GM21381 (cell line): ENCODE measurements around the gene SCD.
A peak's percentile ranks its signal among the peaks of the same experiment; 100 is the strongest.

Source experiments
- ATAC-seq: cut with Tn5 transposase; IDR thresholded peaks from one replicate; pipeline ENCODE4 v1.9.1; 2021; ENCODE audit warnings: mild to moderate bottlenecking, moderate library complexity; ENCODE audit not compliant: unreplicated experiment

The SCD gene

DNA sequence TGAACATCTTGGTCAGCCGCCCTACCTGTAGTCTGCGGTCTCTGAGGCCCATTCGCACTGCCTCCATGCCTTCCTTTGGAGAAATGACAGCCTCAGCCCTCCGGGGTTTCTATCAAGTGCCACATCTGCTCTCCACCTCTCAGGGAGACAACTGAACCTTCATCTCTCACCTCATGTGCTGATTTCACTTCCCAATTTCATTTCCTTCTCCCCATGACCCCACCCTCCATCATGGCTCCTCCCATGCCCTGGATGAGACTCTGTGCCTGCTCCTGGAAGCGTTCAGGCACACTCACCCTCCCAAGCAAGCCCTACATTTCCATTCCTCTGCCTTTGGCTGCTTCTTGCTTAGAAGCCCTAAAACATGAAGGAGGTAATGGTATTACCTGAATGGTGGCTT lies 7.8 kb upstream of the SCD start:
- ATAC-seq, result peak; percentile 63

DNA sequence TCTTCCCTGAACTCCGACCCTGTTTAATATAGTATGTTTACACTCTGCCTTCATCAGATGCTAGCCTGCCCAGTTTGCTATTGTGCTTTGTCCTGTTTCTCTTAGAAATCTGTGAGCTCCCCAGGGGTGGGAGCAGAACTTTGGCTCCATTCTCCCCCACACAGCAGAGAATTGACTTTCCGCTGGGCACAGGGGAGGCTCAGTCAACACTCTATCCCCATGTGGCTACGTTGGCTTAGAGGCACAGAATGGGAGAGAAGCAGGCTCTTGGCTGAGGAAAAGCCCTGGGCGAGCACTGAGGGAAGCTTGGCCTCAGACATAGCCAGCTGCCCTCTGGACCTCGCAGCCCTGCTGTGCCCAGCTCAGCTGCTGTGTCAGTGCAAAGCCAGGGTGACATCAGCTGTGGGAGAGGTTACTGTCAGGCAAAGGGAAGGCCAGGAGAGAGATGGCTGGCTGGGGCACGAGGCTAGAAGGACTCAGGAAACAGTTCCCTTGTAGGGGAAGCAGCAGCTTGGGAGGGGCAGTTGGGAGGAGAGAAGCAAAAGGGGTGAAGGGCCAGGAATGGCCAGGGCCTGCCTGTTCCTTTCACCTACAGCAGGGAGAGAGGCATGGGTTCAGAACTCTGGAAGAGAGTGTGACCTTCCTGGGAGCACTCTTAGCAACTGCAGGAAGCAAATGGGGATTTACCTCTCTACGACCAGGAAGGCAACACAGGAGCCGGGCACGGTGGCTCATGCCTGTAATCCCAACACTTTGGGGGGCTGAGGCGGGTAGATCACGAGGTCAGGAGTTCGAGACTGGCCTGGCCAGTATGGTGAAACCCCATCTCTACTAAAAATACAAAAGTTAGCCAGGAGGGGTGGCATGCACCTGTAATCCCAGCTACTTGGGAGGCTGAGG lies 5.8 kb upstream of the SCD start:
- no peak for ATAC-seq

DNA sequence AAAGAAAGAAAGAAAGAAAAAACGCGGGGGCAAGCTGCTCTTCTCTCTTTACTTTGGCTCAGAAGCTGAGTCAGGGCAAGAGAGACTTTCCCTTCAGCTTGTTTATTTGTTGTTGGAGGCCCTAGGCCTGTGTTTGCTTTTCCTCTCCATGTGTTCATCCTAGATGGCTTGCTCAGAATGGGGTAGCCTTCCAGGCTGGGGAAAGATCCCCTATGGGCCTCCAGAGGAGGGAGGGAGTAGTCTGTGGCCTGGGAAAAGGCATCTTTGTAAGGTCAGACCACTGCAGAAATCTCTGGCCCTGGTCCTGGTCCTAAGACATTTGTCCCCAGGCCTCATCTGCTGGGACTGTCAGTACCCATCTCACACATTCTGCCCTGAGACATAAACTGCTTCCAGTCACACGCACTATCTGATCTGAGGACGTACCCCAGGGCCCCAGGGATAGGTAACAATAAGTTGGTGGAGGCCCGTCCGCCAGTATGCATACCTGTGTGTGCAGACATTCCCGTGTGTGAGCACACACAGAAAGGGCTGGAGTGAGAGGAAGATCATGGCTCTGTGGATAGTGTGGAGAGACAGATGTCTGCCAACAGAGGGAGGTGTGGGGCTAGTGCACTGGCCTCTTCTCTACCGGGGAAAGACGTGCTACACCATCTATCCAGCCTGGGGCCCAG lies 4.9 kb upstream of the SCD start:
- no peak for ATAC-seq

DNA sequence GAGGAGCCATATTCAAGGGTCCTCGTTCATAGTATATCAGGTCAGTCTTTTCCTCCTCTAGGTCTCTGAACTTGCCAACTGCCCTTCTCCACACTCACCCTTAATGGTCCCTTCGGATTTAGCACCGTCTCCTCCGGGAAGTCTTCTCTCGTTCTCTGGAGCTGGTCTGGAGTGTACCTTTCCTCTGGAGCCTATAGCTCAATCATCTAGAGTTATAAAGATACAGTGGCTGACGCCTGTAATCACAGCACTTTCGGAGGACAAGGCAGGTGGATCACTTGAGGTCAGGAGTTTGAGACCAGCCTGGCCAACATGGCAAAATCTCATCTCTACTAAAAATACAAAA lies 4.4 kb upstream of the SCD start:
- ATAC-seq, result no peak

DNA sequence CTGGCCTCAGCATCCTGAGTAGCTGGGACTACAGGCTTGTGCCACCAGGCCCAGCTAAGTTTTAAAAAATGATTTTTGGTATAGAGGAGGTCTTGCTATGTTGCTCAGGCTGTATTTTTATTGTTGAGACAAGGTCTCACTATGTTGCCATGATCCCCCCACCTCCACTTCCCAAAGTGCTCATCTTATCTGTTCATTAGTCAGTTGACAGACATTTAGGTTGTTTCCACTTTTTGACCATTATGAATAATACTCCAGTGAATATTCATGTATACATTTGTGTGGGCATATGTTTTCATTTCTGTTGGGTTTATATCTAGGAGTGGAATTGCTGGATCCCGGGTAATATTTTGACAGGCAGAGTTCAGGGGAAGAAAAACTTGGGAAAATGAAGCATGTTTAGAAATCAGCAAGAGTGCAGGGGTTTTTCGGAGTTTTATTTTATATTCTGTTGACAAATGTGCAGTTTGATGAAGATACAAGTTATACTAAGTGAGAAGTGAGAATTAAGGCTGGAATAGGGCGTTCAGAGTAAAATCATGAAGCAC lies 2.7 kb upstream of the SCD start:
- no peak for ATAC-seq

DNA sequence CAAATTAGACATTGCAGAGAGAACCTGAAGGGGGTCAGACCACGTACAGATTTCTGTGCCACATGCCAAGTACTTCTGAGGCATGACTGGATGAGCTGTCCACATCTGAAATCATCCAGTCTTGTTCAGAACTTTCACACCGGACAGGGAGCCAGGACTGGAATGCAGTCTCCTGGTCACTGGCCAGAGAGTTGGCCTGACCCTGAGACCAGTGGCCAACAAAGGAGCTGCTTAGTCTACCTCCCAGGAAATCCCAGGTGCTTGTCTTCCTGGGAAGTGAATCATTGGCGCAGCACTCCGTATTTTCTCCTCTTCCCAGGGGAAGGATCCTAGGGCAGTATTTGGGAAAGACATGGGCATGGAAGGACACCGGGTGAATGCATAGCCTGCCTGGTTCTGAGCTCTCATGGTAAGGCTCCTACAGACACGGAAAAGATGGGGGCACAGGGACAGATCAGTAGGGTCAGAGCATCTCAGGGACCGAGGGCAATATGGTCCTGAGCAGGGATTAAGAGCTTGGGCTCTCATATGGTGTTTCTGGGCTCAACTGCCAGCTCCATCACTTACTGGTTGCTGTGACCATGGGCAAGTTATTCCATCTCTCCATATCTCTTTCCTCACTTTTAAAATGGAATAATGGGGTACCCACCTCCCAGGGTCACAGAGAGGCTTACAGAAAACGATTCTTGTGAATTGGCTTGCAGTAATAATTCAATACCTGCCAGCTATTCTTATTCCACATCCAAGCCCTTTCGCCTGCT lies 1.3 kb upstream of the SCD start:
- no peak for ATAC-seq

DNA sequence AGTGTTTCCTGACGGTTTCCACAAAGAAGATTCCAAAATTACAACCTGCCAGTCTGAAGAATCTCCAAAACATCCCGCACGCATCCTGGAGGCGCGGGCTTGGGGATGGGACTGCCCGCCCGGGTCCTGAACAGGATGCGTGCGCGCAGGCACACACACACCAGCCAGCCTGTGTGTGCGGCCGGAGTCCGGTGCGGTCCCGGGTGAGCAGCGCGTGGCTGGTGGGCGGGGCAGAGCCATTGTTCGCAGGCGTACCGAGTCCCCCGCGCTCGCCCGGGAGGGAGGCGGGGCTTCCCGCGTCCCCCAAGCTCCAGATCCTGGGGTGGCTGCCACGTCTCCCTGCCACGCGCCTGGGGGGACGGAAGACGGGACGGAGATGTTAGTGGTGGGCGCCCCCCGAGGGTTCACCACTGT lies 675 bp upstream of the SCD start:
- peak; percentile 47 for ATAC-seq

DNA sequence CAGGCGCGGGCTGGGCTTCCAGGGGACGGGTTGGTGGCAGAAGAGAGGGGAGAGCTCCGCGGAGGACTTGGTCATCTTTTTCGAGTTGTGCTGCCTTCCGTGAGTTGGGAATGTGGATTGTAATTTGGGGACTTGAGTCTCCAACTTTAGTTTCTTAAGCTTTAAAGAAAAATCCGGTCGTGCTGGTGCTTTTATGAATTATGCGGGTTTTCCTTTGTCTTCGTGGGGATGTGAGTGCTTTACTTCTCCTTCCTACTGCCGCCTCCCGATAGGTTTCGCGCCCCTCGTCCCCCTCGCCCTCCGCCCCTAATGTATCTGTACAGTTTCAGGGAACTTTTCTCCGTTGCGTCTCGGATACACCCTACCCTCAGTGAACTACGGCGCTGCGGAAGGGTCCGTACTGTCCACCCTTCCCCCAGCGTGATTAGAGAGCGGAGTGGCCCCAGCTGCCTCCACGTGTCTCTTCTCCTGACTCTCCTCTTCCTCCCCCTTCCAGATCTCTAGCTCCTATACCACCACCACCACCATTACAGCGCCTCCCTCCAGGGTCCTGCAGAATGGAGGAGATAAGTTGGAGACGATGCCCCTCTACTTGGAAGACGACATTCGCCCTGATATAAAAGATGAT lies 649 bp downstream of the SCD start:
- peak; percentile 10 for ATAC-seq

DNA sequence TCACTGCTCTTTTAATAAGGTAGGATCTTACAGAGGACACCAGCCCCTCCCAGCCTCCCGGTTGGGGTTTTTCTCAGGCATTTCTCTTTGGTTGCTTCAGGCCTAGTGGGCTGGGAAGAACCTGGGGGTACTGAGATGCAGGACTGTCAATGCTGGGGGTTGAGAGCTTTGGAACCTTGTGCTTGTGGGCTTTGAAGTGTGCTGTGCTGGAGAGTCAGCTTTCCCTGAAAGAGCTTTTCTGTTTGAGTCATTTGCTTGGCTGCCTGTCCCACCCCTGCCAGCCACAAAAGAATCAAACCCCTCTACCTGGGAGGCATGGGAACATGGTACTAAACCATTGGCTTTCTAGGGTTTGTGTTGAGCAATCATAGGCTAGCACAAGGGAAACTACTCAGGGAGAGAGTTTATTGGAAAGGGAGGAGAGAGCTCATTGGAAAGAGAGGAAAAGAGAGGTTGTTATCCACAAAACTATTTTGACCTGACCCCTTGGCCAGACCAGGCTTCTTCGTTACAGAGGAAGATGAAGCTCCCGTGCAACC lies 1.4 kb downstream of the SCD start:
- no peak for ATAC-seq

DNA sequence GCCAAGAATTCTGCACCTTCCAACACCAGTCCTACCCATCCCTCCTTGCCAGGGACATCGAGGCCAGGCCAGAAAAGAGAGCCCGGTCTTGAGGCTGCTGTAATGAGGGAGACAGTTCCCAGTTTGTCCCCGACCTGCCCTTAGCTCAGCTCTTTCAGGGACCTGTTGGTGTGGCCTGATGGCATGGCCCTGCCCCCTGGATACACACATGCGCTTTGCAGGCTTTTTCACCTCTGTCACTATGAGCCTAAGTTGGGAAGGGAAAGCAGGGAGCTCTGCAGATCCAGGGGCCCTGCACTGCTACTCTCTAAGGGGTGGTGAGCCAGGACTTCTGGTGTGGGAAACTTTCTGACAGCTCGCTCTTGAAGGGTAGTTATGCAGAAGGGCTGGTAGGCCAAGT lies 2.1 kb downstream of the SCD start:
- ATAC-seq, result no peak

DNA sequence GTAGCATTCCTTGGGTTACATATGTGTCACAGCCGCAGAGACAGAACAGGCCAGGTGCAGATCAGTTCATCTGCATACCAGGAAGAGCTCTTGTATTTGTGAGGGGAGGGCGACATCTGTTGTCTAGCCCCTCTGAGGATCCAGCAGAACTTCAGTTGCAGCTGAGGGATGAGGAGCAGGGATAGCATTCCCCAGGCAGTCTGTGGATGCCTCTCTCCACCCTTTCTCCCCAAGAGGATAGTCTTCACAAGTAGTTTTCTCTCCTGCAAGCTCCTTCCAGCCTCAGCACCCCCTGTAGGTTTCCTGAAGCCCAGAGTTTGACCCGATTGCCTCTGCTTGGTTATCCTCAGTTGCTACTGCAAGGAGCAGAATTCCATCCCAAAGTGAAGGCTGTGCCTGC lies 2.6 kb downstream of the SCD start:
- no peak for ATAC-seq

DNA sequence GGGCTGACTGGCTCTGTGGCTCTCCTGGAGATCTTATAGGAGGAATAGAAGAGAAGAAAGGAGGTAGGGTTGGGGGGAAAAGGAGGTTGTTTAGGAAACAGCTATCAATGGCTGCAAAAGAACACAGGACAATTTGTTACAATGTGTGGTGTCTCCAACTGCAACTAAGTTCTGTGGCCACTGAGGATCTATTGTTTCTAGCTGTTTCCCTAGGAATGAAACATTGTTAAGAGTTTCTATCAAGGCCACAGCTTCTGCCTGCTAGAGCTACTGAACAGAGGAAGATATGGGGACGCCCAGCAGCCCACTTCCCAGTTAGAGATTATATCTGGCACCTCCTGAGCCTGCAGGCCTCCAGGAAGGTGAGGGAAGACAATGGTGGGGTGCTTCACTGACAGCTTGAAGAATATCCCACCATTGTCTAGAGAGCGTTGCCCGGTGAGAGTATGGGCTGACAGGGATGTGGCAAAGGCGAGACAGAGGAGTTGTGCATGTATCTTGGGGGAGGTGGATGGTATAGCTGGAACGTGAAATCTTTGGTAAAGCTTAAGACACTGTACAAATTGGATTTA lies 4.0 kb downstream of the SCD start:
- ATAC-seq, result no peak

DNA sequence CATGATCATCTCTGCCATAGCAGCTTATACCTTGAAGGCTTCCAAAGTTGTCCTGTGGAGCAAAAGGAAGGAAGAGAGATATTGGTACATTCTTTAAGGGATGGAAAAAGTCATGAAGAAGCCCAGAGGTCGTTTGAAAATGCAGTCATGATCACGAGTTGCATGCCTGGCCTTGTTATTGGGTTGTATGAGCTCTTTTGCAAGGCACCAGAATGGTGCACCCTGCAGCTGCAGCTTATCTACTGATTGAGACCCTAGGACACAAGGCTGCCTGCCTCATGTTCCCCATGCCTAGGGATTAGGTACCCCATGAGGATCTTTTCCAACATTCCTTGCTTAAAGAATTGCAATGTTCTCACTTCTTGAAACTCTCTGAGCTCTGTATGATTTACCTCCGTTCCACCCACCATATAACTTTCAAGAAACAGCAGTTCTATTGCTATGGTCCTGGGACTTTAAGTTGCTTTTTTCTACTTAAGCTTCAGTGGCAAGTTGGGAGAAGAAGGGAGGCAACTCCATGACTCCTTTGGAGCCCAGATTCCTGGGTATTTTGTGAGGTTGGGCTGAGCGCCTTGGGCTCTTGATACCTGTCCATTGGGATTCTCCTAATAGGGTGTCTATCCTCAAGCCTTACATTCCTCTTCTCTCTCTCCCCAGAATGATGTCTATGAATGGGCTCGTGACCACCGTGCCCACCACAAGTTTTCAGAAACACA lies 6.9 kb downstream of the SCD start:
- ATAC-seq, result no peak

DNA sequence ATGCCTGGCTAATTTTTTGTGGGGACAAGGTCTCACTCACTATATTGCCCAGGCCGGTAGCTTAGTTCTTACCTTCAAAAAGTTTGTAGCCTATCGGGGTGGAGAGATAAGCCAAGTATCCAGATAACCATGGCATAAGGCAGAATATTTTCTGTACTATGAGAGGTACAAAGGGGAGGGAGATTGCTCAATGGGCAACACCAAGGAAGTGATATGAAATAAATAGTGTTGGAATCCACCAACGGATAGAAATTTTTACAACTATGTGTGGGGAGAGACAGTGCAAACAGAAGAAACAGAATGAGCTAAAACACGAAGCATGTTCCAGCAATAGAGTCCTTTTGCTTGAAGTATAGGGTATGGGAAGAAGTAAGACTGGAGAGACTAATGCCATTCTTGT lies 8.1 kb downstream of the SCD start:
- ATAC-seq, result no peak

DNA sequence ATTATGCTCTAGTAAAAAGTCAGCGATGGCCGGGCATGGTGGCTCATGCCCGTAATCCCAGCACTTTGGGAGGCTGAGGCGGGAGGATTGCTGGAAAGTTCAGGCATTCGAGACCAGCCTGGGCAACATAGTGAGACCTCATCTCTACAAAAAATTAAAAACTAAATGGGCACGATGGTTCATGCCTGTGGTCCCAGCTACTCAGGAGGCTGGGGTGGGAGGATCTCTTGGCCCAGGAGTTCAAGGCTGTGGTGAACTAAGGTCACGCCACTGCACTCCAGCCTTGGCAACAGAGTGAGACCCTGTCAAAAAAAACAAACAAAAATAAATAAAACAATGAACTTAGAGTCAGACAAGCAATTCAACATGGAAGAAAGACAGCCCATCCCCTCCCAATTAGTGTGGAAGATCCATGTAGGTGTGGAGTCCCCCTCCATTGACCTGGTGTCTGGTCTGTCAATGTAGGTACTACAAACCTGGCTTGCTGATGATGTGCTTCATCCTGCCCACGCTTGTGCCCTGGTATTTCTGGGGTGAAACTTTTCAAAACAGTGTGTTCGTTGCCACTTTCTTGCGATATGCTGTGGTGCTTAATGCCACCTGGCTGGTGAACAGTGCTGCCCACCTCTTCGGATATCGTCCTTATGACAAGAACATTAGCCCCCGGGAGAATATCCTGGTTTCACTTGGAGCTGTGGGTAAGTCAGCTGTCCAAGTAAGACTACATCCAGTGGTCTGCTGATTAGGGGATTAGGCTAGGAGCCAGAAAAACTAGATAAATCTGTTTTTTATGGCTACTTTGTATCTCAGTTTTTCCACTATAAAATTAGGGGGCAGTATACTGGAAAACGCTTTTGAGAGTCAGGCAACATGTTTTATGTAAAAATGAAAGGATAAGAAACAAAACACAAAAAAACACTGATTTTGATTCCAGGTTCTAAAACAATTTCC lies 9.3 kb downstream of the SCD start:
- ATAC-seq, result no peak

DNA sequence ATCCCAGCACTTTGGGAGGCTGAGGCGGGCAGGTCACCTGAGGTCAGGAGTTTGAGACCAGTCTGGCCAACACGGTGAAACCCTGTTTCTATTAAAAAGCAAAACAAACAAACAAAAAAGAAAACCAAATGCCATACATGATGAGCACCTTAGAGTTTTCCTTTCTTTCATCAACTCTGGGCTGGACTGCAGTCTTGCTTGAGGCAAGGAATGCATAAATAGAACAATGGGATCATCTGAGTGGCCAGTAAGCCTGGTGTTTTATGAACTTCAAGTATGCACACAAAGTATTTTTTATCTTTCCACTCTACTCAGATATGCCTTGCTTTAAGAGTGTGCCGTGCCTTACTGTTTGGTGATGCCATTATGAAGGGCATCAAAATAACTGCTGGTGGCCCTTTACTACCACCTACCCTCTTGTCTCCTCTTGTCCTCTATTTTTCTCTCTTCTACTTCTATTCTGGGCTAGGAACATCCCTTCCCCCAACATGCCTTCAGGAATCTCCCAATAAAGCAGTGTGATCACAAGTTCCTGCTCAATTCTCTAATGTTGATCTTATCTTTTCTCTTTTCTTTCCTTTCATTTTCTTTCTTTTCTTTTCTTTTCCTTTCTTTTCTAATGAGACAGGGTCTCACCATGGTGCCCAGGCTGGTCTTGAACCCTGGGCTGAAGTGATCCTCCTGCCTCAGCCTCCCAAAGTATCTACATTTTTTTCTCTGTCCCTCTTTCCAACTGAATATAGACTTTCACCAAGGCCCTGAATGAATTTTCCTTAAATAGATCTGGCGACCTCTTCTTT lies 10.2 kb downstream of the SCD start:
- no peak for ATAC-seq

DNA sequence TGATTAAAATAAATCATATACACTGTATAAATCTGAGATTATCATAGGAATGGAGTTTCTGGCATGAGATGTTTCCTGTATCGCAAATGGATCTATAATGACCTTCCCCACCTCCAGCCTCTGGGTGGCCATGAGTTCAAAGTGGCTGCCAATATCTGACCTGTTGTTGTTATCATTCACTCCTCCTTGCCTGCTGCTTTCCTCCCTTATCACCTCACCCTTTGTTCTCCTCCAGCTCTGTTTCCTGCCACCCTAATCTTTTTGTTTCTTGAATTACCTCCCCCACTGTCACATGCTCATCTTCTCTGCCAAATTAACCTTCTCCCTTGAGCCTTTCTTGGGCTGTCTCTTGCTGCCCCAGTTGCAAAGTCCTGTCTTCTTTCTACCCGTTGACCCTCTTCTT lies 12.0 kb downstream of the SCD start:
- ATAC-seq, result no peak
